ENCODE measurements around the gene NHEJ1.

Gene NHEJ1

DNA sequence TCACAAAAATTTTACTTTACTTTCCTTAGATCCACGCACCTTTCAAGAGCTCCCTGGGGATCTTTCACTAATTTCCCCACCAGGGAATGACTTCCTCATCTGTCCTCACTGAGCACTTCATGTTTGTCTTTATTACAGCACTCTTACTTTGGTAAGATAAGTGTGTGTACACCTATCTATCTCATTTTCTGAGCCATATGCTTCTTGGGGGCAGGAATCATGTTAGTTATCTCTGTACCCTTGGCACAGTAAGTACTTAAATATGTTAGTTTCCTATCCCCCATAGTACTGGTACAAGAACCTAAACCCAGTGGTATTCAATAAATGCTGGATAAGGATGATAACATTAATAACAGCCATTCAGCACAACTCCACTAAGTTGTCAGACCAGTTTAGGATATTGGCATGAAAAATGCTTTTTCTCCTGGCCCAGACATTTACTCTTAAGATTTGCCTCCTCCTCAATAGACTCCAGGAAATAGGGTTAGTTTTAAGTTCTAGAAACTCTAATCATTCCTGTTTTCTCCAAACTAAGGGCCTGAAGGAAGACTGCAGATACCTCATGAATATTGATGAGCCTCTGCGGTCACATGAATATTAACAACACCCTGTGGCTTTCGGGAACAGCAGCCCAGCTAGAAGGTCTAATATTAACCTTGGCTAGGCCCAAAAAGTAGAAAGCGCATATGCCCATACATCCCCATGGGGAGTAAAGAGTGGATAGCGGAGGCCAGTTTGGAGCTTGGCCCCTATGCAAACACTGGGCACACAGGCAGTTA is 38.2 kb downstream of the NHEJ1 start:
- no peak for DNase-seq

DNA sequence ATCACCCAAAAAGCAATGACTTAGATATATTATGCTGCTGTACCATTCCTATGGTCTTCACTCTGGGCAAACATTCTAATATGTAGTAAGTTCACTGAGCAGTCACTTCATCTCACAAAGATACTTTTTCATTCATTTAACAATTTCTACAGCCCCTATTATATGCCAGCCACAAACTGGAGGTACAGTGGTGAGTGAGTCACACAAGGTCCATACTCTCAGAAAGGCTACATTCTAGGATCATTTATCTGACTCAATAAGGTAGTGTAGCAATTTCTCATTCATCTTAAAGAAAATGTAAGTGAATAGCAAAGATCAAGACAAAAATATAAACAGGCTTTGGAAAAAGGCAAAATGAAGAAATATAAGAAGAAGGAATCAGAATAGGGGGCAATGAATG is 40.5 kb downstream of the NHEJ1 start:
- no peak for DNase-seq

DNA sequence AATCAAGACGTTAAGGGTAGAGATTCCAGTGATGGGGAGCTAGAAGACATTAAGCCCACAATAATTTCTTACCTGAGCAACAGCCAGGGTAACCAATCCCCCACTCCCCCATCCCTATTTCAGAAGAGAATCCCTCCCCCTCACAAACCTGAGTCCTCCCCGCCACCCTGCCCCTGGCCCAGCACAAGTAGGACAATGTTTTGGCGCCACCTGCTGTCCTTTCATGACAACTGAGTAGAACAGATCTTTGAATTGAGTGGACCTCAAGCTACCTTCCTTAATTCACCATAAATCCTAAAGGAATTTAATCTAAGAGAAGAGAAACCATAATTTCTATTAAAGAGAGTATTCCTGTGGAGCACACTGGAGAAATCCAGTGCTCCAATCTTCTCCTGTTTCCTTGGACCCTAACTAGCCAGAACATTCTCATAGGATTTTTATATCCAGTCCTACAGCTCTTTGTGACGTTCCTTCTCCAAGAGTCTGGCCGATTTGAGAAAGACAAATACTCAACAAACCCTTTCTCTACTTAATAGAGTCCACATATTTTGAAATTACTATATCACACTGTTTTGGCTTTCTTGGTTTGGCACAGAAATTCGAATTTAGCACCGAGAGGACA is 41.1 kb downstream of the NHEJ1 start:
- DNase-seq = peak; percentile 57 to 70

DNA sequence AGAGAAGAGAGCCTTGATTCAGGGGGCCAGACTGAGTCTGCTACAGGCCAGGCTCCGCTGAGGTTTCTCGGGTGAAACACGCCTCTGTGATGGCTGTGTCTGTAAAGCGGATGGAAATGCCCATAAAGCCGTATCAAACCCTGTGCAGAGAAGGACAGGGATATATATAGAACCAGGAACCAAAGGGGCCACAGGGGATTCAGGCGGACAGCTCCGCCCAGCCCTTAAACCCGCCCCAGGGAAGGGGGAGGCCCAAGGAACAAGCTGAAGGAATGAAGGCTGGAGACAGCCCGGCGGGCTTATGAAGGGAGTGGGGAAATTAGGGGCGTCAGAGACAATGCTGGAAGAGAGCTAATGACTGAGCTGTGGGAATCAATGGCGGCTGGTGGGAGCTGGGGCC is 42.1 kb downstream of the NHEJ1 start:
- no peak for DNase-seq

DNA sequence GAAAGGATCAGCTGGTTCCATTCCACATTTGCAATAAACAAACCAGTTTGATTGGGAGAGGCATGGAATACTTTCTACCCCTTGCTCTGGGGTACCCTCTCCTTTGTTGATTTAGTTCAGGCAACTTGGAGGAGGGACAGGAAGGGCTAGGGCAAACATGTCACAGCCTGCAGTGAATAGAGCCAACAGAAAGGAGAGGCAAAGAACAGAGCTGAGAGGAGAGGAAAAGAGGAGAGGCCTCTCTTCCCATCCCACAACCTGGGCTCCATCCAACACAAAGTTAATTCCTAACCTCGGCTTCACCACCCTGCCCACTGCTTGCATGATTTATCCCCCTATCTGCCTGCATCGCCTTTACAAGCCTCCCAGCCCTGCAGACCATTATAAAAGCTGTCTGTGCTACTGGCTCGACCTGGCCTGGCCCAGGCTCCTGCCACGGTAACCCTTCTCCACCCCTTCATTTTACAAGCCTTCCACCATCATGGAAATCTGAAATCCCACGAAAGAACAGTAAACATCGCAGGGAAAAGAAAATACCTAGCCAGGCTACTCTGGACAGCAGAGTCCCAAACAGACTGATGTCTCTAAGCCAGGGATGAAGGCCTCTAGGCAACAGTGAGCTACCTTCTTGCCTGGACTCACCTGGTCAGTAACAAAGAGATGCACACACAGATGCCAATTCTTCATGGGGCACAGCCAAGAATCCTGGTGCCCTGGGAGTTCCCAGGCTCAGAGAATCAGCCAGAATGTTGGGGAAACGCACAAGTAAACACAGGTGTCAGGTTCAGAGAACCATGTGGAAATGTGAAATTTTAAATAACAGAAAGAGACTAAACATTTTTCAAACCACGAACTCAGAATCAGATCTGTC is 43.6 kb downstream of the NHEJ1 start:
- DNase-seq = no peak

DNA sequence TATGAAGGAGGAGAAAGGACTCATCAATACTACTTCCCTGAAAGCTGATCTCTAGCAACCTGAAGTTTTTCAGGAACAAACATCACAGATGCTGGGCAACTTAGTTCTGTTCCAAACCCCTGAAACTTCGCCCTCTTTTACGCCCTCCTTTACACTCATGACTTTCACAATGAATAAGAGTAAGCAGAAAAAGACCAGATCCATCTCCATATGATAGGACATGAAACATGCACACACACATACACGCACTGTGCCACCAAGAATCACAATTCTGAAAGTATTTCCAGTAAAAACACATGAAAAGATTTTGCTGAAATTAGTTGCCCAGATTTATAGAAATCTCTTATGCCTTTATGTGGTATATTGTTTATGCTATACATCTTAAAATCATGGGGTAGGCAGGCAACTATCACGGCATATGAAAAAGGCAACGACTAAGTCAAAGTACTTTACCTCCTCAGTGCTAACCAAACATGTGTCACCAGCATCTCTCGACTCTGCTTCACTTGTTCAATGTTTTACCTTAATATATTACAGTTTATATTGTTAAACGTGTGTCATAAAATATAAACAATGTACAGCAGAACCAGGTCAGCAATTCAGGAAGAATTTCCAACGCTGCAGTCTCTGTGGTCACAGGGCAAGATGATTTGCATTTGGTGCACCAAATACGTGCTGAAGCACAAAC is 47.8 kb downstream of the NHEJ1 start:
- DNase-seq = no peak

DNA sequence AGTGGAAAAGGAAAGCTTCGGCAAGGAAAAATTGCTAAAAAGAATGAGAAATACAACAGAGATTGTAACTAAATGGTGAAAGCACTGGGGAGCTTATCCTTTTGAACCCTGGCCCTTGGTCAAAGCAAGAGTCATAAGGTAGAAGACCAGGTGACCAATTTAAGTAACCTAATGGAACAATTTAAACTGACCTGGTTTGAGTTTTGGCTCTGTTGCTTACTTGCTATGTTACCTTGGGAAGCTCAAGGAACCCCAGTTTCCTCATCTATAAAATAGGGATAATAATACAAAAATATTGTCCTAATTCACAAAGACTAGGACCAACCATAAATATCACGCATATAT is 48.6 kb downstream of the NHEJ1 start:
- DNase-seq = no peak

DNA sequence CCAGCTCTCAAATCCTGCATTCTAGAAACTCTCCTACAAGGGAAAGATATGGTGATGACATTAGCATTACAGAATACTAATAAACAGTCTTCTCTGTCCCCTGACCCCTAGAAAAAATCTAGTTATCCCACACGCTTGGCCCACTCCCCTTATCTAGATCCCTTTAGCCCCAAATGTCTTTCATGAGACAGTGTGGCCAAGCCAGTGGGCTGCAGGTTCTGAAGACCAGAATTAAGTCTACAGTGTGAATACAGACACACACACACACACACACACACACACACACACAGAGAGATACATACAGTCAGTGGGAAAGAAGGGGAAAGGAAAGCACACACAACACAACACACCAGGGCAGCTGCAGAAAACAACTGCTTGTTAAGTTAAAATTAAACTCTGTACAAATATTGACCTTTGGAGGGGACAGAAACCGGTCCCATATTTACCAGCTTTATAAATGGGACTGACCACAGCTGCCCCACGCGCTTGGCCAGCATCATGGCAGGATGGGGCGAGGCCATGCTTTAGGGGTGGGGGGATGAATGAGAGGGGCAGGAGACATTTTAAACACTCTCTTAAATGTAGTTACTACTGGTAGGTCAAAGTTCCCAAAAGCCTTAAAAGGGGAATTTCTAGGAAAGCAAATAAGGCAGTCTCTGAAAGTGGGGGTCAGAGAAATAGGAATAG is 49.1 kb downstream of the NHEJ1 start:
- no peak for DNase-seq

DNA sequence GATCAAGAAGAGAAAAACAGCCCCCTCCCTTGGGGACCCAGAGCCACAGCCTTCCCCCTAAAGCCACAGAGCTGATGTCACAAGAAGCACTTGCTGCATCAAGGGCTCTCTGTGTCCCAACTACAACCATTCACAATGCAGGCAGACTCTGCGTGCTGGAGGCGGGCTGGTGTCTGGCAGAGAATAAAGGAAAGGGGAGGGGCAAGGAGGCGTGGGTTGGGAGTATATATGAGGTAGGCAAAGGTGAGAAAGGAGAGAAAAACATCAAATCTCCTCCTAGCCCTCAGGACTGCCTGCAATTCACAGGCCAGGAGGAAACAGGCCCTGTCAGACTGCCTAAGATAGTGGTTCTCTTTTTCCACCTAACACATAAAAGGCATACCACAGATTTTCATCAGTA is 51.1 kb downstream of the NHEJ1 start:
- DNase-seq = peak; percentile 25 to 26

DNA sequence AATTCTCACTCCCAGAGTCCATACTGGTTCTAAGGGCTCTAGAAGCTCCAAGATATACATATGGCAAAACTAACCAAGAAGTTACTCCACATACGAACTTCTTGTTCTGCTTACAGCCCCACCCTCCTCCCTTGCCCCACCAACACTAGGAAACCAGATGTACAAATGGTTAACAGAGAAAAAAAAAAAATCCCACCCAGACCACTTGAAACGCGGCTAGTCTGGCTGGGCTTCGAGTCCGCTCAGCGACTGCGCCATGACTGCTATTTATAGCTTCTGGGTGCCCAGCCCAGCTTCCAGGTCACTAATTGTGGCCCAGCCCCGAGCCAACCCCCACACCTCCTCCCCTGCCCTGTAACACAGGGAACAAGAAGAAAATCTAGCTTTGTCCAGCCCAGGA is 52.9 kb downstream of the NHEJ1 start:
- no peak for DNase-seq

DNA sequence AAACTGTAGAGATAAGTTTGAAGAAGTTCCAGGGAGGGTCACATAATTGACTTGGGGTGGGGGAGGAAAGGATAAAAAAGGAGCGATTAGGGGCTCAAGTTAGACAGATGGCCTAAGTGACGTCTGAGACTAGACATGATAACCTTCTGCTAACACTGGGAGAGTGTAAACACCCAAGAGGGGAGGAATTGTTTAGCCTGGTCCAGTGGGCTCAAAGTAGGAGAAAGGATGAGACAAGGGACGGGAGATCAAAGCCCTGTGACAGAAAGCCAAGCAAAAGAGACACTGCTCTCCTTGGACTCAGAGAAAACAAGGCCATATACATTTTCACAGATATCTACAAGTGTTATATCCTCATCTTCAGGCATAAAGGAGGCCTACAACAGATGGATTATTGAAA is 54.4 kb downstream of the NHEJ1 start:
- DNase-seq = no peak

DNA sequence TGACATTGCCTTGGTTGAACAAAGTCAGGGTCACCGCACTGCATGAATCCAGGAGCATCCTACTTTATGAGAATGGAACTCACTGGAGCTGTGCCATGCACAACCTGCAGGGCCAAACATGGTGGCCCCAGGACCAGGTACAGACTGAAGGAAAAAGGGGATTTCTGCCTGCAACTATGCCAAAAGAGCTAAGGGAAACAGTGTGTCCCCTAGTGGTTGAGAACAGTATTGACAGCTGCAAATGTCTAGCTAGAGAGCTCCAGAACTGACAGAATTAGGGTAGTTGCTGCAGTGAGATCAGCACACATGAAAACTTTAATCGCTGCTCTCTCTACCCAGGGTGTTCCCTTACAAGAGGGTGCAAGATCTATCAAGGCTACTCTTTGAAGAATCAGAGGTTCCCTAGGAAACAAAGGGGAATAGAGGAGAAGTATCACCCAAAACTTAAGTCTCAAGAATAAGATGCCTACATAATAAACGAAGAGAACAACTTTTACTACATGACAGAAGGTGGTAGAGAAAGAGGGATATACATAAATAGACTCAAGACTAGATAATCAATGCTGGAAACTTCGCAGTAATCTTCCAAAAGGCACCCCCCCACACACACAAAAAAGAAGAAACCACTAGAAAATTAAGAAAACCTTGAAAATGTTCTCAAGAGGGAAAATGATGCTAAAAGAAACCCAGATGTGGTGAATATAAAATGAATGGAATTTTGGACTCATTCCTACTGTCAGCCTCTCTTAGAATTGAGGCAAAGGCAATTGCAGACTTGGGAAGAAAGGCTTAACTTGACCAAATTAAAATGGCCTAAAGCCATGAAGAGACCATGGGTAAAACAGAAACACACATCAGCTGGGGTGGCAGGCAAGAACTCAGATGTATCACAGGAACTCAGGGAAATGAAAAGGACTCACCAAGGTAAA is 56.2 kb downstream of the NHEJ1 start:
- no peak for DNase-seq

DNA sequence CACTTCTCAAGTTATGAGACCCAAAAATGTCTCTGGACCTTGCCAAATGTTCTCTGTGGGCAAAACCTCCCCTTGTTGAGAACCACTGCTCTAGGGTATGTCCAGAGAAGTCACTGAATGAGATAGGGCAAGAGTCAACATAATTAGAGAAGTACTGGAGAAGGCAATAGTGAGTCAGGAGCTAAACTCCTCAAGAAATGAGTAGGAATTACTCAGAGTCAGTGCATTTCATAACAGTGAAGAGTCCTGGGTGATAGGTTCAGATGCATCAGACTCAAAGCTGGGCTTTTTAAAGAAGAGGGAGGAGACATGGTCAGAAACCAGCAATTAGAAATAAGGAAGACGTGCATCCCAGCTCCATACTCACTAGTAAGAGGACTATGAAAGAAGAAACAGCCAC is 61.3 kb downstream of the NHEJ1 start:
- no peak for DNase-seq

DNA sequence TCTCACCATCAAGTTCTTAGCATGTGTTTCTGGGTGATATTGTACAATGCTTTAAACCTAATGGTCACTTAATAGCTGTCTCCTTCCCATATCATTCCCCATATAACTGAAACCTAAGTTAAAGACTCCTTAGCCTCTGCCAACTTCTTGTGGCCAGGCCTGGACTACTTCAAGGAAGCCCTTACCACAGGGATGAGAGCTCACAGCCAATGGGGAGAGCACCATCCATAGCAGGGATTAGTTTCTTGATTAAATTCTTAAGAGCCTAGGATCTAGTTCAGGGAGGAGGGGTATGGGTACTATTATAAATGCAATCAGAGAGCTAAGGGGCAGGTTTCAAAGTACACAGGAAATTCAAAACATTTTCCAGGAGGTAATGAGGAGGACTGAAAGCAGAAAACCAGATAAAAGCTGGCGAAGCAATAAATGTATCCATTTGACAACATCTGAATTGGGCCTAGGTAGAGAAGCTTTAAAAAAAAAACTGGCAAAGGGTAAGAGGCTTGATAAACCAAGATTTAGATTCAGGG is 65.1 kb downstream of the NHEJ1 start:
- no peak for DNase-seq

DNA sequence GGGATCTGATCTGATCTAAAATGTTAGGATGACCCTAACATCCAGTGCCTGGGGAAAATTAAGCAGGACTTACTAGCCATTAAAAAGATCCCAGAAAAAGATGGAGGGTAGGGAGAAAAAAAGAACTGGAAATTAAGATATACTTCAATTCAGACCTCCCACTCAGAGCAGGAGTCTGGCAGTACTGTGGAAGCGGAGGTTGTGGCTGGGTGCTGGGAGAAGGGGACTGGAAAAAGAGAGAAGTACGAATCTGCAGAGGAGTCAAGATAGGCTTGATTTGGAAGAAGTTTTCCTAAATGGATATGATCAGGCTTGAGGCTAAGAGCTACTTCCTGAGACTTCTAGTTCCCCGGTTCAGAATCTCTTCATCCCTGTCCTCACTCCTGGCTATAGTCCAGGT is 66.4 kb downstream of the NHEJ1 start:
- no peak for DNase-seq

DNA sequence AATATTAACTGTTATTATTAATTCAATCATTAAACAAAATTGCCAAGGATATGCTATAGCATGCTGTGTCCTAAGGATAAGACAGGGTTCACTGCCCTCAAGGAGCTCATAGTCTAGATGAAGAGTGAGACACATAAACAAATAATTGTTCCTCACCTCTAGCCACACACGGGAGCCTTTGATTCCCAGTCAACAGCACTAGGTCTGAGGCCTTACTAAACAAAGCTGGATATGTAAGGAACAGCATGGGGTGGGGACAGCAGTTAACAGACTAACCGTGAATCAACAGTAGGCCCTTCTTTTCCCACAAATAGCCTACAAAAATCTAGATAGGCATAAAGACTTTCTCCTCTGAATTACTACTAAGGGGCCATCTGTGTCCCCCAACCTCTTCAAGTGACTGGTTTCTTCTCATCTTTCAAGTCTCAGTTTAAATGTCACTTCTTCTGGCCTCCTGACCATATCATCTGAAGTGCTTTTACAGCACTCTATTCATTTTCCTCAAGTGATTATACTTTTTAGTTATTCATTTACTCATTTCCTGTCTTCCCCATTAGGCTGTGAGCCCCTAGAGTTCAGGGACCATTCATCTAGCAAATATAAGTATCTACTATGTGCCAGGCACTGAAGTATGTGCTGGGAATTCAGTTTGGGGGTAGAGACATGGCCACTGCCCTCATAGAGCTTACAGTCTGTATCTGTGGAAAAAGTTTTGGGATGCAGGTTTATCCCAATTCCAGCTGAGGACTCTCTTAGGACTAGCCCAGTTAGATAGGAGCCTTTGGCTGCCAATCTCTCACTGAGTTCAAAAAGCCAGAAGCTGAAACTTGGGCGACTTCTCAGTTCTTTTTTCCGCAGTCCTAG is 69.9 kb downstream of the NHEJ1 start:
- DNase-seq = no peak

DNA sequence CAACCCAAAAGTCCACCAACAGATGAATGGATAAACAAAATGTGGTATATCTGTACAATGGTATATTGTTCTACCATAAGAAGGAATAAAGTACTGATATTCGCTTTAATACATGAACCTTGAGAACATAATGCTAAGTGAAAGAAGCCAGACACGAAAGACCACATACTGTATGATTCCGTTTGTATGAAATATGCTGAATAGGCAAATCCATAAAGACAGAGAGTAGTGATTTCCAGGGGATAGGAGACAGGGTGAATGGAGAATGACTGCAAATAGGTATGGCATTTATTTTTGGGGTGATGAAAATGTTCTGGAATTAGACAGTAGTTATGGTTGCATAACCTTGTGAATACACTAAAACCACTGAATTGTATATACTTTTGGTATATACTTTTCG is 71.3 kb downstream of the NHEJ1 start:
- DNase-seq = no peak

DNA sequence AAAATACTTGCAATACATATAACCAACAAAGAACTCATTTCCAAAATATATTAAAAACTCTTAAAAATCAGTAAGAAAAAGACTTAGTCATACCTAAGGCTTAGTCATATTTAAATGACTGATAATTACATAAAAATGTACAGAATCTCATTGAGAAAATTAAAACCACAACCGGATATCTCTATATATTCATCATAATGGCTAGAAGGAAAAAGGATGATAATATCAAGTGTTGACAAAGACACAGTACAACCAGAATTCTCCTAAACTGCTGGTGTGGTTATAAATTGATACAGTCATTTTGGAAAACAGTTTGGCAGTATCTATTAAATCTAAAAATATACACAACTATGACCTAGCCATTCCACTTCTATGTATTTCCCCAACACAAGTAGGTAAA is 72.8 kb downstream of the NHEJ1 start:
- DNase-seq = no peak

DNA sequence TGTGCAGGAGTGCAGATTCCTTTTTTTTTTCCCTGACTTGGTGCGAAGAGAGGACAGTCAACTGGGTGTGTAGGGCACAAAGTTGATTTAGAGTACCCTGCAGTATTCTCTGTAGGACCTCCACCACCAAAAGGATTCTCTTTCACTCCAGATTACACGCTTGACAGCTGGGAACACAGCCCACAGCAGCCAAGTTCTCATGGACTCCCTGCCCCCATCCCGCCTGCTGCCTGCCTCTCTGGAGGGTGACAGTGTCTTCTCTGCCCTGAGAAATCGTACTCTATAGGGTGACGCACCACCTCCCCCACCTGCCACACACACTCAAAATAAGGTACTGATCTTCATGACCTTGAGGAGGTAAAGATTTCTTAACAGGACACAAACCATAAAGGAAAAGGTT is 73.3 kb downstream of the NHEJ1 start:
- DNase-seq = no peak

DNA sequence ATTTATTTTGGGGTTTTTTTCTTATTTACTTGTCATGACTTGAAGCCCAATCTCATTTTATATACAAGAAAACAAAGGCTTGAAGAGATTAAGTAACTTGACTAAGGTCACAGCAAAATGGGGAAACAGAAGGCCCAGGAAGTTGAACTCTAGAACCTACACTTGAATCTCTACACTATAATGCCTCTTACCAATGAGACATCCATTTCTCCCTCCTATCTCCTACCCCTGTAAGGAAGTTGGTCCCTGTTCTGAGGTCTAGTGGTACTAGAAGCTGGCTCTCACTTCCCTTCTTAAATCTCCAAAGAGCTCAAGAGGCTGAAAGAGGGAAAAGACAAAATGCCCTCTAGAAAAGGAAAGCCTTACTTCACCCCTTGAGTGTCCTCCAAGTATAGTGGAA is 74.4 kb downstream of the NHEJ1 start:
- no peak for DNase-seq
